Activated T-cell treated with anti-CD3 and anti-CD28 coated beads, Interleukin-2, amount 50 U/mL, for 4 hours (primary cell): ENCODE data around the gene ITPRIPL2. TPM values are rescaled to one million over a fixed set of nuclear protein-coding genes. Genes with fewer than 3 reads are reported as not detected.

Experiments
- ATAC-seq, 2 donors: fragments of 200-7000 bp; cut with Tn5 transposase; one replicate each; pipeline ENCODE4 v1.10.0; 2021
- DNase-seq: peaks from one replicate; pipeline ENCODE4 v3.0.0-alpha.2; 2020
- H3K27me3 Mint-ChIP-seq: one replicate; pipeline ENCODE4 v1.8.0; 2021; ENCODE audit warnings: low read depth, mixed read lengths
- H3K36me3 Mint-ChIP-seq: one replicate; pipeline ENCODE4 v1.8.0; 2022; ENCODE audit warnings: mixed read lengths; ENCODE audit not compliant: insufficient read depth
- H3K4me1 Mint-ChIP-seq: one replicate; pipeline ENCODE4 v1.8.0; 2021; ENCODE audit warnings: low read depth, mixed read lengths
- H3K4me3 Mint-ChIP-seq: one replicate; pipeline ENCODE4 v1.8.0; 2021; ENCODE audit warnings: mild to moderate bottlenecking, moderate library complexity, mixed read lengths
- H3K9me3 Mint-ChIP-seq: one replicate; pipeline ENCODE4 v1.8.0; 2021; ENCODE audit warnings: mixed read lengths
- total RNA-seq, 3 donors: library from RNA; stranded (reverse); gene quantifications; one replicate each; pipeline ENCODE4 v1.2.1, GENCODE V29; 2021

The ITPRIPL2 gene
- total RNA-seq, 3 donors from 2014 or later = 6.0 to 12.3 (median 7.8) TPM

- H3K27me3 Mint-ChIP-seq = peaks cover 7% of the 10 kb centered on the region
- H3K36me3 Mint-ChIP-seq = no peaks in the 10 kb centered on the region
- ATAC-seq = no peak
- DNase-seq = no peak
- H3K4me3 Mint-ChIP-seq = no peak overlapping the region
- H3K4me1 Mint-ChIP-seq = no peaks in the 10 kb centered on the region
- no peaks in the 10 kb centered on the region for H3K9me3 Mint-ChIP-seq
Observed at GRCh38 chr16:19137201-19138128, 23.7 kb downstream of the ITPRIPL2 start.

- Mint-ChIP-seq H3K27me3 (peaks cover 10% of the 10 kb centered on the region), H3K36me3 (no peaks in the 10 kb centered on the region), H3K4me3 (no peak overlapping the region), H3K9me3 (no peaks in the 10 kb centered on the region), H3K4me1 (no peaks in the 10 kb centered on the region)
- DNase-seq (no peak), ATAC-seq (no peak)
Observed at GRCh38 chr16:19138601-19139000, 24.8 kb downstream of the ITPRIPL2 start.

GRCh38 chr16:19139436-19140091, 25.8 kb downstream of the ITPRIPL2 start:
- no peaks in the 10 kb centered on the region for H3K4me1 Mint-ChIP-seq
- peaks cover 12% of the 10 kb centered on the region for H3K27me3 Mint-ChIP-seq
- DNase-seq (no peak), ATAC-seq (no peak)
- H3K4me3 Mint-ChIP-seq = no peak overlapping the region
- no peaks in the 10 kb centered on the region for H3K9me3 Mint-ChIP-seq
- no peaks in the 10 kb centered on the region for H3K36me3 Mint-ChIP-seq

- ATAC-seq (no peak), DNase-seq (no peak)
- H3K4me1 Mint-ChIP-seq = no peaks in the 10 kb centered on the region
- no peaks in the 10 kb centered on the region for H3K36me3 Mint-ChIP-seq
- H3K27me3 Mint-ChIP-seq = peaks cover 17% of the 10 kb centered on the region
- no peaks in the 10 kb centered on the region for H3K9me3 Mint-ChIP-seq
- H3K4me3 Mint-ChIP-seq = no peak overlapping the region
Observed at GRCh38 chr16:19140396-19140795, 26.6 kb downstream of the ITPRIPL2 start.

GRCh38 chr16:19142939-19143598, 29.3 kb downstream of the ITPRIPL2 start:
- Mint-ChIP-seq H3K4me3 (no peak overlapping the region), H3K9me3 (peaks cover 3% of the 10 kb centered on the region), H3K4me1 (no peaks in the 10 kb centered on the region), H3K27me3 (peaks cover 15% of the 10 kb centered on the region), H3K36me3 (no peaks in the 10 kb centered on the region)
- DNase-seq (no peak), ATAC-seq (no peak)

- Mint-ChIP-seq H3K9me3 (peaks cover 3% of the 10 kb centered on the region), H3K4me3 (no peak overlapping the region), H3K4me1 (no peaks in the 10 kb centered on the region), H3K27me3 (peaks cover 15% of the 10 kb centered on the region), H3K36me3 (no peaks in the 10 kb centered on the region)
- no peak for ATAC-seq
- no peak for DNase-seq
Observed at GRCh38 chr16:19143599-19143956, 29.8 kb downstream of the ITPRIPL2 start.

GRCh38 chr16:19145010-19145409, 31.2 kb downstream of the ITPRIPL2 start:
- no peak for DNase-seq
- Mint-ChIP-seq H3K4me1 (no peaks in the 10 kb centered on the region), H3K4me3 (no peak overlapping the region), H3K27me3 (peaks cover 17% of the 10 kb centered on the region), H3K9me3 (peaks cover 3% of the 10 kb centered on the region), H3K36me3 (no peaks in the 10 kb centered on the region)
- ATAC-seq = no peak

GRCh38 chr16:19147126-19147525, 33.4 kb downstream of the ITPRIPL2 start:
- Mint-ChIP-seq H3K27me3 (peaks cover 19% of the 10 kb centered on the region), H3K4me3 (no peak overlapping the region), H3K36me3 (no peaks in the 10 kb centered on the region), H3K4me1 (no peaks in the 10 kb centered on the region), H3K9me3 (peaks cover 3% of the 10 kb centered on the region)
- DNase-seq = no peak
- no peak for ATAC-seq

GRCh38 chr16:19147627-19148026, 33.9 kb downstream of the ITPRIPL2 start:
- Mint-ChIP-seq H3K27me3 (peaks cover 18% of the 10 kb centered on the region), H3K4me1 (no peaks in the 10 kb centered on the region)

GRCh38 chr16:19148189-19148588, 34.4 kb downstream of the ITPRIPL2 start:
- DNase-seq (no peak), ATAC-seq (no peak)
- H3K27me3 Mint-ChIP-seq = peaks cover 18% of the 10 kb centered on the region
- peaks cover 3% of the 10 kb centered on the region for H3K9me3 Mint-ChIP-seq
- no peaks in the 10 kb centered on the region for H3K4me1 Mint-ChIP-seq
- no peak overlapping the region for H3K4me3 Mint-ChIP-seq
- no peaks in the 10 kb centered on the region for H3K36me3 Mint-ChIP-seq

More at GRCh38 chr16:19147627-19148026, 33.9 kb downstream of the ITPRIPL2 start:
- Mint-ChIP-seq H3K4me3 (no peak overlapping the region), H3K36me3 (no peaks in the 10 kb centered on the region), H3K9me3 (peaks cover 3% of the 10 kb centered on the region)
- DNase-seq = no peak
- no peak for ATAC-seq

GRCh38 chr16:19151310-19151709, 37.5 kb downstream of the ITPRIPL2 start:
- Mint-ChIP-seq H3K36me3 (no peaks in the 10 kb centered on the region), H3K9me3 (peaks cover 7% of the 10 kb centered on the region), H3K4me3 (no peak overlapping the region), H3K4me1 (no peaks in the 10 kb centered on the region), H3K27me3 (peaks cover 14% of the 10 kb centered on the region)
- DNase-seq = no peak
- ATAC-seq = no peak

GRCh38 chr16:19152042-19152441, 38.3 kb downstream of the ITPRIPL2 start:
- H3K4me3 Mint-ChIP-seq = no peak overlapping the region
- peaks cover 16% of the 10 kb centered on the region for H3K27me3 Mint-ChIP-seq
- peaks cover 11% of the 10 kb centered on the region for H3K9me3 Mint-ChIP-seq
- no peaks in the 10 kb centered on the region for H3K36me3 Mint-ChIP-seq
- H3K4me1 Mint-ChIP-seq = no peaks in the 10 kb centered on the region
- no peak for DNase-seq
- ATAC-seq = no peak

GRCh38 chr16:19153876-19154275, 40.1 kb downstream of the ITPRIPL2 start:
- Mint-ChIP-seq H3K4me3 (no peak overlapping the region), H3K36me3 (no peaks in the 10 kb centered on the region), H3K4me1 (no peaks in the 10 kb centered on the region), H3K27me3 (peaks cover 16% of the 10 kb centered on the region), H3K9me3 (peaks cover 7% of the 10 kb centered on the region)
- no peak for DNase-seq
- ATAC-seq = no peak

GRCh38 chr16:19162085-19162484, 48.3 kb downstream of the ITPRIPL2 start:
- H3K9me3 Mint-ChIP-seq = peaks cover 5% of the 10 kb centered on the region
- H3K4me3 Mint-ChIP-seq = no peak overlapping the region
- H3K27me3 Mint-ChIP-seq = peaks cover 4% of the 10 kb centered on the region
- H3K36me3 Mint-ChIP-seq = no peaks in the 10 kb centered on the region
- no peak for DNase-seq
- no peak for ATAC-seq
- no peaks in the 10 kb centered on the region for H3K4me1 Mint-ChIP-seq
